H1 (cell line): Measurements from ENCODE around the gene PDZRN3. TPM values are rescaled to one million over a fixed set of nuclear protein-coding genes. Genes with fewer than 3 reads are reported as not detected.

ENCODE experiments used
- ATF2 ChIP-seq: IDR thresholded peaks from 2 replicates; pipeline ENCODE4 v1.6.1; 2012; ENCODE audit warnings: low read length, inconsistent platforms
- EP300 ChIP-seq, 2 experiments: IDR thresholded peaks; 1 replicate in 1 of 2; 2 replicates in 1 of 2; pipeline ENCODE4 v1.6.1; 2011 to 2012; ENCODE audit warnings: low read depth in 2 of 2, low read length in 2 of 2, mild to moderate bottlenecking in 2 of 2, borderline replicate concordance in 1 of 2, inconsistent platforms in 1 of 2, moderate library complexity in 1 of 2
- HDAC6 ChIP-seq: IDR thresholded peaks from one replicate; pipeline ENCODE4 v1.7.1; 2012; ENCODE audit warnings: low read depth, mild to moderate bottlenecking, inconsistent platforms, low read length, moderate library complexity
- RBBP5 ChIP-seq: IDR thresholded peaks from 2 replicates; pipeline ENCODE4 v1.7.1; 2012; ENCODE audit warnings: low read depth, mild to moderate bottlenecking, inconsistent platforms, low read length, moderate library complexity, borderline replicate concordance
- polyA plus RNA-seq, 7 experiments: library from polyadenylated mRNA; depleted of rRNA in 3 of 7; stranded (reverse) in 5 of 7; unstranded in 2 of 7; fragments of >200 nt in 5 of 7; fragments of 200-250 nt in 2 of 7; gene quantifications; 1 replicate in 5 of 7; 2 replicates in 1 of 7; 4 replicates in 1 of 7; pipeline versions ENCODE4 v1.2.1 to v1.2.3, GENCODE V29; 2011 to 2013; ENCODE audit warnings: missing spikeins in 2 of 7, mixed read lengths in 2 of 7
- total RNA-seq: library from RNA; stranded (reverse); fragmentation: NEBNext Ultra II Directional; extraction: Animal tissue kit (Norgen Biotek cat#: 25700); gene quantifications from 2 replicates; pipeline ENCODE4 v1.2.1, GENCODE V29; 2021

The PDZRN3 gene
- total and polyA plus RNA-seq, 2 of the 8 experiments (the other 6 are each of a cell fraction or from before 2014, with no cell fraction given), result 4.2 to 20.5 TPM

DNA sequence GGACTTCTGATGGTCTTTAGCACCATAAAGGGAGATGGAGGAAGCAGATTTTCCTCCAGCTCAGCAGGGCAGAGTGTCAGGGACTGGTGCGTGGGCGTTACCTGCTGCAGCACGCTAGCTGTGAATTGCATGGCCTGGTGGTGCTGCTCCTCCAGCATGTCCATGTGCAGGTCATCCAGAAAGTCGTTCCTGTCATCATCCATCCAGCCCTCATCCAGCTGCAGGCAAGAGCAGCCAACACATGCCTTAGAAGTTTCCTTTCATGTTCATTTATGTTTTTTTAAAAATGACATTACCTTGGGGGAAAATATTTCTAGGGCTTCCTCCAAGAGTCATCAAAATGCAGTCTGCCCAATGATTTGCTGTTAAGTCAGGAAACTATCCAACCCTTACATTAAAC is 239.2 kb downstream of the PDZRN3 start (continued):
- no peak for TF ChIP-seq EP300 (IDR thresholded peaks at IDR 0.05; ENCODE audit: borderline replicate concordance in 1 of 2, low read depth in 2 of 2, low read length in 2 of 2)
- TF ChIP-seq ATF2, result no peak
- TF ChIP-seq RBBP5, result no peak
- TF ChIP-seq HDAC6, result no peak
